ENCODE measurements around the gene FGFBP3.

GRCh38 chr10:91856637-91857036 is 52.6 kb downstream of the FGFBP3 start:
- TF ChIP-seq POLR2AphosphoS5 (IDR thresholded peaks at IDR 0.05) (no peak), EP300 (IDR thresholded peaks at IDR 0.05) (no peak)

Measured in esophagus muscularis mucosa (tissue), 3 donors.